ENCODE data around the gene SKOR2.

The SKOR2 gene, protein sequence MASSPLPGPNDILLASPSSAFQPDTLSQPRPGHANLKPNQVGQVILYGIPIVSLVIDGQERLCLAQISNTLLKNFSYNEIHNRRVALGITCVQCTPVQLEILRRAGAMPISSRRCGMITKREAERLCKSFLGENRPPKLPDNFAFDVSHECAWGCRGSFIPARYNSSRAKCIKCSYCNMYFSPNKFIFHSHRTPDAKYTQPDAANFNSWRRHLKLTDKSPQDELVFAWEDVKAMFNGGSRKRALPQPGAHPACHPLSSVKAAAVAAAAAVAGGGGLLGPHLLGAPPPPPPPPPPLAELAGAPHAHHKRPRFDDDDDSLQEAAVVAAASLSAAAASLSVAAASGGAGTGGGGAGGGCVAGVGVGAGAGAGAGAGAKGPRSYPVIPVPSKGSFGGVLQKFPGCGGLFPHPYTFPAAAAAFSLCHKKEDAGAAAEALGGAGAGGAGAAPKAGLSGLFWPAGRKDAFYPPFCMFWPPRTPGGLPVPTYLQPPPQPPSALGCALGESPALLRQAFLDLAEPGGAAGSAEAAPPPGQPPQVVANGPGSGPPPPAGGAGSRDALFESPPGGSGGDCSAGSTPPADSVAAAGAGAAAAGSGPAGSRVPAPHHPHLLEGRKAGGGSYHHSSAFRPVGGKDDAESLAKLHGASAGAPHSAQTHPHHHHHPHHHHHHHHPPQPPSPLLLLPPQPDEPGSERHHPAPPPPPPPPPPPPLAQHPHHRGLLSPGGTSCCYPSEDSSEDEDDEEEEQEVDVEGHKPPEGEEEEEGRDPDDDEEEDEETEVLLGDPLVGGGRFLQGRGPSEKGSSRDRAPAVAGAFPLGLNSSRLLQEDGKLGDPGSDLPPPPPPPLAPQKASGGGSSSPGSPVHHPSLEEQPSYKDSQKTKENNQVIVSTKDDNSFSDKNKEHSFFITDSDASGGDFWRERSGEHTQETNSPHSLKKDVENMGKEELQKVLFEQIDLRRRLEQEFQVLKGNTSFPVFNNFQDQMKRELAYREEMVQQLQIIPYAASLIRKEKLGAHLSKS

DNA sequence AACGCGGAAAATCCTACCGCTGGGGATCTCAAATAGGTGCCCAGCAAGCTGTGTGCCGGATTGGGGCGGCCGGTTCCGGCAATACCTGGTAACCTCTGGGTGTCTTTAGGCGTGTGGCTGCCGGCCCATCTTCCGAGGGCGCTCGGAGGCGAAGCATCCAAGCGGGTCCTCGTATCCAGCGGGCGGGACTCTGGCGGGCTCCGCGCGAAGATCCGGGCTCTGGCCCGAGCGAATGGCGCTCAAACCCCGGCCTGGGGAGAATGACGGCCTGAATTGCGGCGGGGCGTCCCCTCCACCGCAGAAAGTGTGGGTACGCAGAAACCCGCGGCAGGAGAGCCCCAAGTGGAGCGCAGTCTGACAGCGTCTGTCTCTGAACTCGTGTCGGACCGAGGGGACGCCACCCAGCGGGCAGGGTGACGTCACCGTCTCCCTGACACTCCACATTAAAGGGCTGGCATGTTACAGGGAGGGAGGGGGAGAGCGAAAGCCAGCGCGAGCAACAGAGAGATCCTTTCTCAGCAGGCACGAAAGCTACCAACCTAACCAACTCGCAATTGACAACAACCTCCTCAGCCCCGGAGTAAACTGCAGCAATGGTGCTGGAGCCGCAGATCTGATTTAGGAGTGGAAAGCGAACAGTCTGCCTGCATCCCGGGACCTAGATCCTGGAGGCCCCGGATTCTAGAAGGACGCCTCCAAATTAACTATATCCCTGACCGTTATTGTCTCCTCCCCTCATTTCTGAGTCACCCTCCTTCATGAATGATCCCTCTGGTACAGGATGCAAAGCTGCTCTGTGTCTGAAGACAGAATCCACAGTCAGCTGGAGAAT lies at the start of gene SKOR2:
TSS of gene SKOR2 (minus strand) at position 372 of the 832 bp plus-strand sequence. CDS start 2,477 bp downstream, outside the sequence.
- TF ChIP-seq, protein P1, sequence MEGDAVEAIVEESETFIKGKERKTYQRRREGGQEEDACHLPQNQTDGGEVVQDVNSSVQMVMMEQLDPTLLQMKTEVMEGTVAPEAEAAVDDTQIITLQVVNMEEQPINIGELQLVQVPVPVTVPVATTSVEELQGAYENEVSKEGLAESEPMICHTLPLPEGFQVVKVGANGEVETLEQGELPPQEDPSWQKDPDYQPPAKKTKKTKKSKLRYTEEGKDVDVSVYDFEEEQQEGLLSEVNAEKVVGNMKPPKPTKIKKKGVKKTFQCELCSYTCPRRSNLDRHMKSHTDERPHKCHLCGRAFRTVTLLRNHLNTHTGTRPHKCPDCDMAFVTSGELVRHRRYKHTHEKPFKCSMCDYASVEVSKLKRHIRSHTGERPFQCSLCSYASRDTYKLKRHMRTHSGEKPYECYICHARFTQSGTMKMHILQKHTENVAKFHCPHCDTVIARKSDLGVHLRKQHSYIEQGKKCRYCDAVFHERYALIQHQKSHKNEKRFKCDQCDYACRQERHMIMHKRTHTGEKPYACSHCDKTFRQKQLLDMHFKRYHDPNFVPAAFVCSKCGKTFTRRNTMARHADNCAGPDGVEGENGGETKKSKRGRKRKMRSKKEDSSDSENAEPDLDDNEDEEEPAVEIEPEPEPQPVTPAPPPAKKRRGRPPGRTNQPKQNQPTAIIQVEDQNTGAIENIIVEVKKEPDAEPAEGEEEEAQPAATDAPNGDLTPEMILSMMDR (conservative IDR thresholded peaks at IDR 0.05; ENCODE audit: low read length) = no peak
- no peak for DNase-seq (ENCODE audit: low read depth)
- H3K4me3 ChIP-seq (ENCODE audit: low read length) = no peak within 1 kb of the TSS

DNA sequence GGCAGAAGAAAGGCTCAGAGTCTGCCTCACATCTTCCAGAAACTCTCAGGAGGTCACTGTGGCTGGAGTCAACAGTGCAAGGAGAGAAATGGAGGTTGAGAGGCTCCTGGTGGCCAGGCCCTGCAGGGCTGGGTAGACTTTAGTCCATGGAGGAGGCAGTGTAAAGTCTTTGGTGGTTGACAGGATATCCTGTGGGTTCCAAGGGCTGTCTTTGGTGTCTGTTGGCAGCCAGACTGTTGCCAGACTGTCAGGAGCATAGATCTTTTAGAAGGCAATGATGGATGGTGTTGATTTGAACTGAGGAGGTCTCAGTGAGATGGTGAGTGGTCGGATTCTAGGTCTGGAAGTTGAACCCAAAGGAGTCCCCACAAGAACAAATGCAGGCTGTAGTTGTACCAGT lies 45.0 kb upstream of the SKOR2 start:
- H3K4me3 ChIP-seq (ENCODE audit: low read length) = no peak overlapping the region
- TF ChIP-seq, protein P1 (conservative IDR thresholded peaks at IDR 0.05; ENCODE audit: low read length) = no peak

DNA sequence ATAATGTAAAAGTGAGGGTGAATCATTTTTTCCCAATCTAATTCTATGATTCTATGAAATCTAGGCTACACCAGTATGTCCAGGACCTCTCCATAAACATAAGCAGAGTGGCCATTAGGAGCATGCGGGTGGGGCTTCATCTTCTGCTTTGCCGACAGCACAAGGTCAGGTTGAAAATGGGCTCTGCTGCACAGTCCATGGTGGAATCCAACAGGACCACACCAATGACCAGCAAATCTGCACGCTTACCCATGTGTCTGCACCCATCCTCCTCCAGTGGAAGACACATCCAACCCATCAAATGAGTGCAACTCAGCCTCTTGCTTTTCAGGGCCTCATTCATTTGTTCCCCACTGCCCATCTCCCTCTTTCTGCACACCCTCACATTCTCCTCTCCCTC lies 43.3 kb upstream of the SKOR2 start:
- H3K4me3 ChIP-seq (ENCODE audit: low read length) = no peak overlapping the region
- no peak for DNase-seq (ENCODE audit: low read depth)
- TF ChIP-seq, protein P1 (conservative IDR thresholded peaks at IDR 0.05; ENCODE audit: low read length) = no peak

More for the DNA sequence above, 45.0 kb upstream of the SKOR2 start:
- no peak for DNase-seq (ENCODE audit: low read depth)

DNA sequence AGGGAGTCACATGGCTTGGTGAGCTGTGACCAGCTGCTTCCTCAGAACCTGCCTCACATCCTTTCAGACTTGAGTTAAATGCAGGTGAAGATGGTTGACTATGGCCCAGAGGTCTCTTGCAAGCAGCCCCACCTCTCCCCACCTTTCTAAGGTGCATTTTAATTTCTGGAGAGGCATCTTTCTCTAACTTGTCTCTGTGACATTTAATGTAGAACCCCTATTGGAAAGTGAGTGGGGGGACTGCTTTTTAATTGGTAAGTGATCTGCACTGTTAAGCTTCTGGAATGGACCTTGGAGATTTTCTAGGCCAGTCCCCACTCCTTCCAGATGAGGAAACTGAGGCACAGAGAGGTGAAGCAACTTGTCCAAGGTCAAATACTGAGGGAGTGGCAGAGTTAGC lies 37.3 kb upstream of the SKOR2 start:
- TF ChIP-seq, protein P1 (conservative IDR thresholded peaks at IDR 0.05; ENCODE audit: low read length) = no peak
- H3K4me3 ChIP-seq (ENCODE audit: low read length) = no peak overlapping the region
- DNase-seq (ENCODE audit: low read depth) = no peak

DNA sequence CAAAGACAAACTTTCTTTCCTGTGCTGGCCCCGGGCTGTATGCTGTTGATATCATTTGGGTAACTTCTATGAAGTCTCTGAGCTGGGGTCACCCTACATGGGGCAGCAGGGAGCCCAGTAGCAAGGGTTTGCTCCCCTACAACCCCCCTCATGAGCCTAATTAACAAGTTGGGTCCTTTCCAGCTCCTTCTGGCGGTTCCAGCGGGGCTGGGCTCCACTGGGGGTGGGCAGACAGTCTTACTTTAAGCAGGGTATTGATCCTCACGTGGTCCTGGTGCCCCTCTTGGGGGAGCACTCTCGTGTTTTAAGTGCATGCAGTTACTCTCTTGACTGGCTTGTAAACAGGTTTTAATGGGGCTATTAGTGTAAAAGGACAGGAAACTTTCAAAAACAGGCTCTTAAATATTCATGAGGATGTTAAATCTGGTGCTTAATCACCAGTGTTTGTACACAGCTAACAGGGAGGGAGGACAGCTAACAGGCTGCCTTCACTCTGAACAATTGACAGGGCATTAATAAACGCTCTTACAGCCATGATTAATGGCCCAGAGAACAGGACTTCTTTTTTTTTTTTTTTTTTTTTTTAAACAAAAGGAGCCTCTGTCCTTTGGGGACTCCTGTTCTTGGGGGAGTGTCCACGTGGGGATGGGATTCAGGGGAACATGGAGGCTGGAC lies 36.6 kb upstream of the SKOR2 start:
- TF ChIP-seq, protein P1 (conservative IDR thresholded peaks at IDR 0.05; ENCODE audit: low read length) = no peak
- no peak for DNase-seq (ENCODE audit: low read depth)
- no peak overlapping the region for H3K4me3 ChIP-seq (ENCODE audit: low read length)

DNA sequence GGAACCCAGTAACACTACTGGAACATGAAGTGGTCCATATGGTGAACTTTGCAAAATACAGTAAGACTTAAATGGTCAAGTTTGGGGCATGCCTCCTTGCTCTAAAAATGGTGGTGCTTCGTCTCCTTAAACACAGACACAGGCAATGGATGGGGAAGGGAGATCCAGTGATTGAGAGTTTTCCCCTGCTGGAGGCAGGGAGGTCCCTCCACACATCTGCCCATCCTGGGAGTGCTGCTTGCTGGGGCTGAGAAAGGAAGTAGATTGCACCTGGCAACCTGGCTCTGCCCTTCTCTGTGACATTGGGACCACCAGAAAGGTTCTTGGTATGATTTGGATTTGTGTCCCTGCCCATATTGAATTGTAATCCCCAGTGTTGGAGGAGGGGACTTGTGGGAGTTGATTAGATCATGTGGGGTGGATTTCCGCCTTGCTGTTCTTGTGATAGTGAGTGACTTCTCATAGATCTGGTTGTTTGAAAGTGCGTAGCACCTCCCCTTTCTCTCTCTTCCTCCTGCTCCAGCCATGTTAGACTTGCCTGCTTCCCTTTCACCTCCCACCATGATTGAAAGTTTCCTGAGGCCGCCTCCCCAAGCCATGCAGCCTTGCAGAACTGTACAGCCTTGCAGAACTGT lies 35.4 kb upstream of the SKOR2 start:
- no peak overlapping the region for H3K4me3 ChIP-seq (ENCODE audit: low read length)
- TF ChIP-seq, protein P1 (conservative IDR thresholded peaks at IDR 0.05; ENCODE audit: low read length) = no peak
- DNase-seq (ENCODE audit: low read depth) = no peak
